HG02610 (cell line): Measurements from ENCODE around the gene OMP.

Experiments used
- ATAC-seq: cut with Tn5 transposase; IDR thresholded peaks from one replicate; pipeline ENCODE4 v1.9.1; 2021; ENCODE audit warnings: mild to moderate bottlenecking, moderate library complexity; ENCODE audit not compliant: unreplicated experiment

Gene OMP

GRCh38 chr11:77120571-77120970 is 17.9 kb downstream of the OMP start:
- no peak for ATAC-seq

GRCh38 chr11:77121096-77121640 is 18.5 kb downstream of the OMP start:
- ATAC-seq: no peak

- no peak for ATAC-seq
These were observed 19.4 kb downstream of the OMP start for GRCh38 chr11:77121876-77122575.

- ATAC-seq: no peak
These were observed 20.1 kb downstream of the OMP start for GRCh38 chr11:77122576-77123212.

- no peak for ATAC-seq
These were observed 21.0 kb downstream of the OMP start for GRCh38 chr11:77123591-77123990.

GRCh38 chr11:77124041-77124440 is 21.4 kb downstream of the OMP start:
- no peak for ATAC-seq

GRCh38 chr11:77124488-77124887 is 21.8 kb downstream of the OMP start:
- no peak for ATAC-seq

- ATAC-seq: no peak
These were observed 22.6 kb downstream of the OMP start for GRCh38 chr11:77125191-77125590.

- no peak for ATAC-seq
These were observed 23.1 kb downstream of the OMP start for GRCh38 chr11:77125695-77126094.

- no peak for ATAC-seq
These were observed 23.6 kb downstream of the OMP start for GRCh38 chr11:77126156-77126775.

- no peak for ATAC-seq
These were observed 24.2 kb downstream of the OMP start for GRCh38 chr11:77126861-77127234.

GRCh38 chr11:77127235-77127911 is 24.7 kb downstream of the OMP start:
- ATAC-seq: no peak

GRCh38 chr11:77127920-77128691 is 25.5 kb downstream of the OMP start, which contains the start of gene MYO7A:
Gene MYO7A (plus strand): TSS chr11:77128246. CDS start chr11:77130635, 2,389 bp downstream.
- ATAC-seq: no peak

- ATAC-seq: no peak
These were observed 26.6 kb downstream of the OMP start for GRCh38 chr11:77129069-77129841.

GRCh38 chr11:77129842-77130756 is 27.5 kb downstream of the OMP start:
- ATAC-seq: no peak

- no peak for ATAC-seq
These were observed 28.3 kb downstream of the OMP start for GRCh38 chr11:77130763-77131513.

GRCh38 chr11:77131560-77131959 is 28.9 kb downstream of the OMP start:
- no peak for ATAC-seq

GRCh38 chr11:77135069-77135468 is 32.4 kb downstream of the OMP start:
- no peak for ATAC-seq
